Ascending aorta (tissue), 2 donors: ENCODE results near the gene NAV2. TPM values are rescaled to one million over a fixed set of nuclear protein-coding genes. Genes with fewer than 3 reads are reported as not detected.

Source experiments
- DNase-seq, 2 donors: peaks; one replicate each; pipeline ENCODE4 v3.0.0-alpha.2; 2019; ENCODE audit warnings: low spot score in 2 of 2
- H3K27ac ChIP-seq, 2 donors: fragments of 200-600 bp; sonication (generic); one replicate each; pipeline ENCODE4 v1.5.1; 2016 to 2017; ENCODE audit warnings: mild to moderate bottlenecking in 1 of 2
- H3K27me3 ChIP-seq: fragments of 200-600 bp; sonication (generic); one replicate; pipeline ENCODE4 v1.5.1; 2017
- H3K36me3 ChIP-seq, 2 donors: fragments of 200-600 bp; sonication (generic); one replicate each; pipeline ENCODE4 v1.5.1; 2016
- H3K4me1 ChIP-seq, 2 donors: fragments of 200-600 bp; sonication (generic); one replicate each; pipeline ENCODE4 v1.5.1; 2016 to 2017; ENCODE audit warnings: mild to moderate bottlenecking in 1 of 2
- H3K4me3 ChIP-seq, 2 donors: fragments of 200-600 bp; sonication (generic); one replicate each; pipeline ENCODE4 v1.5.1; 2016 to 2017; ENCODE audit warnings: mild to moderate bottlenecking in 1 of 2
- H3K9me3 ChIP-seq, 2 donors: fragments of 200-600 bp; sonication (generic); one replicate each; pipeline ENCODE4 v1.5.1; 2016
- intact Hi-C: fragments of 100-400 bp; cut with DNase I; formaldehyde crosslinking; loops from one replicate; pipeline ENCODE4 v1.15.1; 2023
- total RNA-seq: library from RNA; depleted of rRNA; stranded (reverse); fragments of >200 nt; gene quantifications from one replicate; pipeline ENCODE4 v1.1.0, GENCODE V29; 2016
- TF ChIP-seq, protein P1 (sequence below), 3 experiments: fragments of 200-600 bp in 2 of 3; fragments of 450-650 bp in 1 of 3; sonication (generic) in 2 of 3; IDR thresholded peaks; one replicate each; pipeline ENCODE4 v1.5.1; 2016 to 2019; ENCODE audit warnings: antibody characterized with exemption in 3 of 3, mild to moderate bottlenecking in 1 of 3, moderate library complexity in 1 of 3

The NAV2 gene
- total RNA-seq, 1 donor from 2014 or later = 62.6 TPM

DNA sequence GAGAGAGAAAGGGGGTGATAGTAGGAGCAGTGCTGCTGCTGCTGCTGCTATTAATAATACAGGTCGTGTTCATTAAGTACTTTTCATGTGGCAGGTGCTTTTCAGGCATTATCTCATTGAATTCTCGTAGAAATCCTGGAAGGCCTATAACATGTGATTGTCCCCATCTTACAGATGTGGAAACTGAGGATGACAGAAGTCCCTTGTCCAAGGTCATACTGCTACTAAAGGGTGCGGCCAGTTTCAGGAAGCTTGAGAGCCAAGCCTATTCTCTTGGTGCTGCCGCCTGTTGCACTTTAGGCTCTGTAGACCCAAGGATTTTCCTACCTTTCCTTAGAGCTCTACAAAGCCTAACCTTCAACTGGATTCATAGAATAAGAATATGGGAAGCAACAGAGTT, 254.3 kb downstream of the NAV2 start:
- H3K9me3 ChIP-seq = no peaks in the 10 kb centered on the region
- peaks cover 29 to 56% of the 10 kb centered on the region in 2 donors for H3K36me3 ChIP-seq
- no peak overlapping the region for H3K4me3 ChIP-seq
- intact Hi-C loops = no loop called here
- no peak overlapping the region for H3K27ac ChIP-seq
- TF ChIP-seq, protein P1, sequence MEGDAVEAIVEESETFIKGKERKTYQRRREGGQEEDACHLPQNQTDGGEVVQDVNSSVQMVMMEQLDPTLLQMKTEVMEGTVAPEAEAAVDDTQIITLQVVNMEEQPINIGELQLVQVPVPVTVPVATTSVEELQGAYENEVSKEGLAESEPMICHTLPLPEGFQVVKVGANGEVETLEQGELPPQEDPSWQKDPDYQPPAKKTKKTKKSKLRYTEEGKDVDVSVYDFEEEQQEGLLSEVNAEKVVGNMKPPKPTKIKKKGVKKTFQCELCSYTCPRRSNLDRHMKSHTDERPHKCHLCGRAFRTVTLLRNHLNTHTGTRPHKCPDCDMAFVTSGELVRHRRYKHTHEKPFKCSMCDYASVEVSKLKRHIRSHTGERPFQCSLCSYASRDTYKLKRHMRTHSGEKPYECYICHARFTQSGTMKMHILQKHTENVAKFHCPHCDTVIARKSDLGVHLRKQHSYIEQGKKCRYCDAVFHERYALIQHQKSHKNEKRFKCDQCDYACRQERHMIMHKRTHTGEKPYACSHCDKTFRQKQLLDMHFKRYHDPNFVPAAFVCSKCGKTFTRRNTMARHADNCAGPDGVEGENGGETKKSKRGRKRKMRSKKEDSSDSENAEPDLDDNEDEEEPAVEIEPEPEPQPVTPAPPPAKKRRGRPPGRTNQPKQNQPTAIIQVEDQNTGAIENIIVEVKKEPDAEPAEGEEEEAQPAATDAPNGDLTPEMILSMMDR (IDR thresholded peaks at IDR 0.05) = no peak
- DNase-seq = no peak
- peaks cover 2 to 10% of the 10 kb centered on the region in 2 donors for H3K4me1 ChIP-seq
- H3K27me3 ChIP-seq = no peaks in the 10 kb centered on the region

GRCh38 chr11:19967787-19968186, 255.2 kb downstream of the NAV2 start:
- Histone ChIP-seq H3K36me3 (peaks cover 34 to 63% of the 10 kb centered on the region in 2 donors), H3K27me3 (no peaks in the 10 kb centered on the region), H3K4me3 (no peak overlapping the region), H3K27ac (no peak overlapping the region), H3K9me3 (no peaks in the 10 kb centered on the region), H3K4me1 (peaks cover 2 to 9% of the 10 kb centered on the region in 2 donors)
- intact Hi-C loops = no loop called here
- DNase-seq = no peak
- TF ChIP-seq, protein P1 (IDR thresholded peaks at IDR 0.05) = no peak

DNA sequence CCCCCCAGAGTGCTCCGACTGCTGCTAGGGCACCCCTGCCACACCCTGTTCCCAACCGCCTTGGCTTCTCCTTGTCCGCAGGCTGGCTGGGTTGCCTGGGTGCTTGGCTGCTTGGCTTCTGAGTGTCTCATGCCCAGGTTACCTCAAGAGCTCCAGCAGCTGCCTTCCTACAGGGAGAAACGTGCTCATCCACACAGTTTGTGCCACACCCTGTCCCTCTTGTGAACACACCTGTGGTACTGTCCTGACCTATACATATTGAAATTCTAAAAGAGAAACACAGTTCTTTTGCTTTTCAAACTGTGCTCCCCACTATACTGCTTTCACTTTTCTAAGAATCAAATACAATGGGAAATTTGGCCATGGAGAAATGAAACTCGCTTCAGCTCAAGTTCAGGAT, 256.2 kb downstream of the NAV2 start:
- no peak for DNase-seq
- peaks cover 0 to 5% of the 10 kb centered on the region in 2 donors for H3K4me1 ChIP-seq
- peaks cover 29 to 59% of the 10 kb centered on the region in 2 donors for H3K36me3 ChIP-seq
- no peak overlapping the region for H3K4me3 ChIP-seq
- no peak overlapping the region for H3K27ac ChIP-seq
- no peaks in the 10 kb centered on the region for H3K9me3 ChIP-seq
- H3K27me3 ChIP-seq = no peaks in the 10 kb centered on the region
- TF ChIP-seq, protein P1 (IDR thresholded peaks at IDR 0.05) = no peak
- intact Hi-C loops = no loop called here

- Histone ChIP-seq H3K4me3 (no peak overlapping the region), H3K36me3 (peaks cover 24 to 52% of the 10 kb centered on the region in 2 donors), H3K27ac (no peak overlapping the region), H3K27me3 (no peaks in the 10 kb centered on the region), H3K4me1 (peaks cover 0 to 5% of the 10 kb centered on the region in 2 donors), H3K9me3 (no peaks in the 10 kb centered on the region)
- no peak for DNase-seq
- intact Hi-C loops = no loop called here
- TF ChIP-seq, protein P1 (IDR thresholded peaks at IDR 0.05) = no peak
These were observed 258.3 kb downstream of the NAV2 start for GRCh38 chr11:19970944-19971343.

GRCh38 chr11:19972091-19972490, 259.5 kb downstream of the NAV2 start:
- Histone ChIP-seq H3K27ac (no peak overlapping the region), H3K27me3 (no peaks in the 10 kb centered on the region), H3K9me3 (no peaks in the 10 kb centered on the region), H3K4me3 (no peak overlapping the region), H3K36me3 (peaks cover 18 to 56% of the 10 kb centered on the region in 2 donors), H3K4me1 (peaks cover 0 to 5% of the 10 kb centered on the region in 2 donors)
- intact Hi-C loops = no loop called here
- TF ChIP-seq, protein P1 (IDR thresholded peaks at IDR 0.05) = no peak
- no peak for DNase-seq

DNA sequence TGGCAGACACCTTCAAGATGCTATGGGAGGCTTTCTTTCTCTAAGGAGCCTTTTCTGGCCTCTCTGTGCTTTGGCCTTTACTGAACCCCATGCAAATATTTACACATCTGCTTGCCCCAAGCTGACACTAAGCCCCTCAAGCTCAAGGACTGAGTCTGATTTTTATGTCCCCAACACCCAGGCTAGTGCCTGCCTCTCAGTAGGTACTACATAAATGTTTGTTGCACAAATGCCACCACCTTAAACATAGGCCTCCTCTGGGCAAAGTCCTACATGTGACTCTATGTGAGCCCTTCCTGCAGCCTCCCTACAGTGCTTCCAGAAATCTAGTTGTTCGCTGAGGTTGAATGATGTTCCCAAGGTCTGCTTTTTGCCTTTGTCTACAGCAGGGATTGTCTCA, 260.0 kb downstream of the NAV2 start:
- Histone ChIP-seq H3K27me3 (no peaks in the 10 kb centered on the region), H3K4me3 (no peak overlapping the region), H3K9me3 (no peaks in the 10 kb centered on the region), H3K27ac (no peak overlapping the region), H3K36me3 (peaks cover 12 to 50% of the 10 kb centered on the region in 2 donors), H3K4me1 (peaks cover 0 to 5% of the 10 kb centered on the region in 2 donors)
- no peak for DNase-seq
- intact Hi-C loops = no loop called here
- TF ChIP-seq, protein P1 (IDR thresholded peaks at IDR 0.05) = no peak
